HG03460 (cell line): ENCODE measurements around the gene PRKD2.

Source experiments
- ATAC-seq: cut with Tn5 transposase; IDR thresholded peaks from one replicate; pipeline ENCODE4 v1.9.1; 2021; ENCODE audit not compliant: unreplicated experiment

The PRKD2 gene

GRCh38 chr19:46742926-46743480, 26.1 kb upstream of the PRKD2 start:
- ATAC-seq, result no peak

- ATAC-seq, result no peak
Measured at GRCh38 chr19:46741447-46741846, 24.5 kb upstream of the PRKD2 start.

- no peak for ATAC-seq
Measured at GRCh38 chr19:46739290-46739771, 22.4 kb upstream of the PRKD2 start.

GRCh38 chr19:46737761-46738171, 20.9 kb upstream of the PRKD2 start:
- no peak for ATAC-seq

GRCh38 chr19:46737298-46737654, 20.4 kb upstream of the PRKD2 start:
- ATAC-seq, result no peak

GRCh38 chr19:46736531-46737297, 19.8 kb upstream of the PRKD2 start:
- ATAC-seq, result no peak

- ATAC-seq, result no peak
Measured at GRCh38 chr19:46733690-46734292, 16.9 kb upstream of the PRKD2 start.

- ATAC-seq, result no peak
Measured at GRCh38 chr19:46732966-46733689, 16.2 kb upstream of the PRKD2 start.

GRCh38 chr19:46732172-46732938, 15.4 kb upstream of the PRKD2 start:
- no peak for ATAC-seq

GRCh38 chr19:46731584-46731983, 14.7 kb upstream of the PRKD2 start:
- no peak for ATAC-seq

- ATAC-seq, result no peak
Measured at GRCh38 chr19:46731007-46731501, 14.1 kb upstream of the PRKD2 start.

GRCh38 chr19:46730595-46730994, 13.7 kb upstream of the PRKD2 start:
- no peak for ATAC-seq

GRCh38 chr19:46730187-46730586, 13.3 kb upstream of the PRKD2 start:
- no peak for ATAC-seq

- ATAC-seq, result no peak
Measured at GRCh38 chr19:46729696-46730095, 12.8 kb upstream of the PRKD2 start.

GRCh38 chr19:46728693-46729339, 11.9 kb upstream of the PRKD2 start:
- no peak for ATAC-seq

GRCh38 chr19:46728208-46728607, 11.3 kb upstream of the PRKD2 start:
- ATAC-seq, result no peak

GRCh38 chr19:46727757-46728156, 10.8 kb upstream of the PRKD2 start:
- no peak for ATAC-seq

GRCh38 chr19:46726971-46727501, 10.1 kb upstream of the PRKD2 start:
- ATAC-seq, result no peak

GRCh38 chr19:46726551-46726950, 9.6 kb upstream of the PRKD2 start:
- ATAC-seq, result no peak

- ATAC-seq, result no peak
Measured at GRCh38 chr19:46725859-46726393, 9.0 kb upstream of the PRKD2 start.
